ENCODE data around the gene ITGA7.
A peak's percentile ranks its signal among the peaks of the same experiment; 100 is the strongest.
"Not testable (repeated sequence)": the region's sequence is repeated elsewhere in the genome, so short reads cannot be mapped to it uniquely, and the experiment has no call there.

Gene ITGA7

DNA sequence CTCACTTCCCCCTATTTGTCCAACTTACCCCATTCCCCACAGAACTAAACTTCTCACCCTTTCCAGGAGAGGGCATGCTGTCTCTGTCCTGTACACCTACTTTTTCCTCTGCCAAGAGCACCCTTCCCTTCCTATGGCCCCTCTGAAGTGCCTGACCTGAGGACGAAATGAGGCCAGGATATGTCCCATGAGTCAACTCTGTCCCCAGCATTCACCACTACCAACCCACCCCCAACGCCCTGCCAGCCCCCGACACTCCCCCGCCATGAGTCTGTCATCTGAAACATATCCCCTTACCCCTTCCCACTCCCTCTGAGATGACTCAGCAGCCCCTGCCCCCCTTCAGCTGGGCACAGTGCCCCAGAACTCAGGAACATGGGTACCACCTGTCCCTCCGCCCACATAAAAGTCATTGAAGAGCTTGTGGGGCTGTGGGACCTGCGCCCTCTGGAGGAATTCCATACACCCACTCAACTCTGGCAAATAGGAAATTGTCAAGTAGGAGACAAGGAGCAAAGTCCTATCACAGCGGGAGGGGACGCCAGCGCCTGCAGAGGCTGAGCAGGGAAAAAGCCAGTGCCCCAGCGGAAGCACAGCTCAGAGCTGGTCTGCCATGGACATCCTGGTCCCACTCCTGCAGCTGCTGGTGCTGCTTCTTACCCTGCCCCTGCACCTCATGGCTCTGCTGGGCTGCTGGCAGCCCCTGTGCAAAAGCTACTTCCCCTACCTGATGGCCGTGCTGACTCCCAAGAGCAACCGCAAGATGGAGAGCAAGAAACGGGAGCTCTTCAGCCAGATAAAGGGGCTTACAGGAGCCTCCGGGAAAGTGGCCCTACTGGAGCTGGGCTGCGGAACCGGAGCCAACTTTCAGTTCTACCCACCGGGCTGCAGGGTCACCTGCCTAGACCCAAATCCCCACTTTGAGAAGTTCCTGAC is 26.3 kb downstream of the ITGA7 start:
- peak; percentile 95 for DNase-seq (ENCODE audit: low spot score)

- DNase-seq (ENCODE audit: low spot score) = no peak
Observed at GRCh38 chr12:55679691-55680090, 28.0 kb downstream of the ITGA7 start.

DNA sequence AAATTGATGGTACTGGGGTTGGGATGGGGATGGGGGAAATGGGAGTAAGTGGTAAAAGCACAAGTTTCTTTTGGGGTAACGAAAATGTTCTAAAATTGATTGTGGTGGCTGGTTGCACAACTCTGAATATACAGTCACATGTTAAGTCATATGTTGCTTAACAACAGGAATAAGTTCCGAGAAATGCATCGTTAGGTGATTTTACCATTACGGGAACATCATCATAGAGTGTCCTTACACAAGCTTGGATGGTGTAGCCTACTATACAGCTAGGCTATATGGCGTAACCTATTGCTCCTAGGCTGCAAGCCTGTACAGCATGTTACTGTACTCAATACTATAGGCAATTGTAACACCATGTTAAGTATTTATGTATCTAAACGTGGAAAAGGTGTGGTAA is 31.0 kb downstream of the ITGA7 start:
- DNase-seq (ENCODE audit: low spot score) = no peak

GRCh38 chr12:55675666-55676065 is 32.0 kb downstream of the ITGA7 start:
- peak; percentile 17 for DNase-seq (ENCODE audit: low spot score)

DNA sequence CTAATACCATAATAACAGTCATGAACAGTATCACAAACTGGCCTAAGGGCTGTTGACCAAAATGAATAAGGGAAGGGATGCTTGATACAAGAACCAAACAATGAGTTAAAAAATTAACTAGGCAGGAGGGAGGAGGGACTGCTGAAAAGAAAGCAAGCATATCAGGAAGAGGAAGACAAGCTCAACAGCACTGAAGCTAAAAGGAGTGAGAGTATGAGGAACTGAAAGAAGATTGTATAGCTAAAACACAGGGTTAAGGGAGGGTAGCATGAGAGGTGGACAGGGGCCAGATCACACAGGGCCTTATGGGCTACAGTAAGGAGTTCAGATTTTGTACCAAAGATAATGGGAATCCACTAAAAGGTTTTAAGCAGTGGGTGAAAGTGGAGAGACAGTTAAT is 34.1 kb downstream of the ITGA7 start:
- no peak for DNase-seq (ENCODE audit: low spot score)

DNA sequence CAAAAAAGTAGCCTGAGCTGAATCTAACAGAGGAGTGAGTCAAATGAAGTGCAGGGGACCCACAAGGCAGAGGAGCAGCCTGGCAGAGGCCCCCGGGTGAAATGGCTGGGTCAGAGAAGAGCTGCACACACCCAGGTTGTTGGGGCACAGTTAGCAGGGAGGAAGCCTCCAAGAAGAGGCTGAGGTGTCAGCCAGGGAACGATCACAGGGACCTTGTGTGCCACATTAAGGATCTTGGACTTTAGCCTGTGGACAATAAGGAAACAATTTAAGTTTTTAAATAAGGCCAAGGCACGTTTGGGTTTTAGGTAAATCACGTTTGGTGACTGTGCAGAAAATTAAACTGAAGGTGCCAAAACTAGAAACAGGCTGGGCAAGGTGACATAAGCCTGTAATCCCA is 36.0 kb downstream of the ITGA7 start:
- no peak for DNase-seq (ENCODE audit: low spot score)

- DNase-seq (ENCODE audit: low spot score) = no peak
Observed at GRCh38 chr12:55670276-55670675, 37.4 kb downstream of the ITGA7 start.

DNA sequence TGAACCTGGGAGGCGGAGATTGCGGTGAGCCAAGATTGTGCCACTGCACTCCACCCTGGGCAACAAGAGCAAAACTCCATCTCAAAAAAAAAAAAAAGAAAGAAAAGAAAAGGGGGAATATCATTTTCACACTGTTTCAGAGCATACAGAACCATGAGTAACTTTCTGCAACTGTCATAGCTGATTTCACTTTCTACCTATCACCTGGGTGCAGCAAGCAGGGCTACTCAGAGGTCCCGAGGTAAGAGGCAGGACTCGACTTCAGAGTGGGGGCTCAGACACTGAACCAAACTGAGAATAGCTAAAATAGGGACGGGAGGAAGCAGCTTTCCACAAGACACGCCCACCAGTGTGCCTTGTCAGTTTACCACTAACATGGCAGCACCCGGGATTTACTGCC is 41.2 kb downstream of the ITGA7 start:
- DNase-seq (ENCODE audit: low spot score) = no peak

DNA sequence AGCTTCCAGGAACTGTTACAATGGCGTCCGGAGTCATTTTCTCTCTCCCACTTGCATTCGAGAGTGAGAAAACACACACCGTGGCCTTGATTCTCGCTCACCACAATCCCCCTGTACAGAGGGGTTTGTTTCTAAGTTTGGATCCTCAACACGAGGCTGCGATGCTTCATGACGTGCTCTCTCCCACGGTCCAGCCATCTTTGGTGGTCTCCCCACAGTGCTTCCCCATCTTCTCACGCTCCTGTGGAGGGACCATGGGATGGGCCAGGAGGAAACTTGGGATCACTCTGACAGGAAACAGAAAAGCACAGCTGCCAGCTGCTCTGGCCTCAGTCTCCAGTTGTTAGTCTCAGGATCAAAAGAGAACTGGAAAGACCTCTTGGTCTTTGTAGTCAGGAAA is 42.9 kb downstream of the ITGA7 start:
- no peak for DNase-seq (ENCODE audit: low spot score)

DNA sequence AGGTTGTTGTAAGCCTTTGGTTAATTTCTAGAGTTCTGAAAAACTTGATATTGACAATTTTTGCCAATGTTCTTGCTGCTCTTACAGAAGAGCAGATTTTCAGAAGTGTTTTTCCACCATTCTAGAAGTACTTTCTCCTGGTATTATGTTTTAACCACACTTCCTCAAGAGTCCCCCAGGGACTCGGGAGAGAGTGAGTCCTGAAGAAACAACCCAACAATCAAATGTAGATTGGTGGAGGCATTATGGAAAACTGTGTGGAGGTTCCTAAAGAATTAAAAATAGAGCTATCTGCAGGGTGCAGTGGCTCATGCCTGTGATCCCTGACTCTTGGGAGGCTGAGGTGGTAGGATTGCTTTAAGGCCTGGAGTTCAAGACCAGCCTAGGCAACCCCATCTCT is 44.3 kb downstream of the ITGA7 start:
- no peak for DNase-seq (ENCODE audit: low spot score)

- DNase-seq (ENCODE audit: low spot score) = peak; percentile 20
Observed at GRCh38 chr12:55659486-55660385, 48.0 kb downstream of the ITGA7 start.

- DNase-seq (ENCODE audit: low spot score) = no peak
Observed at GRCh38 chr12:55658635-55659391, 48.9 kb downstream of the ITGA7 start.

DNA sequence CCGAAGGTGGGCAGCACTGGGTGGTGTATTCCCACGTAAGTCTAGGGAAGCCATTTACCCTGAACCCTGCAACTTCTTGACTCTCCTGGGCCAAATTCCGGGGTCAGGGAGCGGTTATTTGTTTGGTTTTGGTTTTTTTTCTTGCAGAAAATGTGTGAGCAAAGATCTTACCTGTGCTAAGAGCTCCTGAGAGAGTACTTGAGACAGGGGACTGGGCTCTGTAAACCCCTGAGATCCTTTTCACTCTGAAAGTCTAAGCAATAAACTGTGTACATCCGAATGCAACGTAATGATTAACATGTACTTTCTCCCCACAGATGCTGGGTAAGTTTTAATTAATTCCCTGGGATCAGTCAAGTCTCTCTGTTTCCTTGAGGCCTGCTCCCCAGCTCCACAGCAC is 49.5 kb downstream of the ITGA7 start:
- DNase-seq (ENCODE audit: low spot score) = no peak

GRCh38 chr12:55657212-55657611 is 50.5 kb downstream of the ITGA7 start:
- DNase-seq (ENCODE audit: low spot score) = no peak

DNA sequence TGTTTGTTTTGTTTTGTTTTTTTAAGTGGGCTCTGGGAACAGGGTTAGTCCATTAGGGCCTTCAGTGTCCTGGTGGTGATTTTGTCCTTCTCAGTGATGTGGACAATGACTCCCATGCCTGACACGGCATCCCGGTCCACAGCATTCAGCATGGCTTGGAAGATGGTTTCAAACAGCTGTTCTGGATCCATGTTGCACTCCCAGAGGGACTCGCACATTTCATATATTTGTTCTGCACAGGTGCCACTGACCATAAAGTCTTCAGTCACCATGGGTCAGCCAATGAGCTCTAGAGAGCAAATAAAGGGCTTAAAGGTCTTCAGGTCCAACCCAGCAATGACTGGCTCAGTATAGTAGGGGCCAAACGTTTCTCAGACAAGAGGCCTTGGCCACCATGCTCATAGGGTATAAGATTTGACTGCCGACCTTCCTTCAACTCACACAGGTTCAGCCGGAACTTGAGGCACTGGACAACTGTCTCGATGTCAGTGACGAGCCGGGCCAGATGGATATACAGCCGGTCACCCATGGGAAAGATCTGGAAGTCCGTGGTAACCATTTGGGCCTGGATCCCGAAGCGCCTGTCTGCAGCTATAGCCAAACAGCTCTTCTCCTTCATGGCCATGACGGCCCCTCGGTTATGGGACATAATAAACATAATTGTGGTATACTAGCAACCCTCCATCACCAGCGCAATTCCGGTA is 53.0 kb downstream of the ITGA7 start:
- no peak for DNase-seq (ENCODE audit: low spot score)

DNA sequence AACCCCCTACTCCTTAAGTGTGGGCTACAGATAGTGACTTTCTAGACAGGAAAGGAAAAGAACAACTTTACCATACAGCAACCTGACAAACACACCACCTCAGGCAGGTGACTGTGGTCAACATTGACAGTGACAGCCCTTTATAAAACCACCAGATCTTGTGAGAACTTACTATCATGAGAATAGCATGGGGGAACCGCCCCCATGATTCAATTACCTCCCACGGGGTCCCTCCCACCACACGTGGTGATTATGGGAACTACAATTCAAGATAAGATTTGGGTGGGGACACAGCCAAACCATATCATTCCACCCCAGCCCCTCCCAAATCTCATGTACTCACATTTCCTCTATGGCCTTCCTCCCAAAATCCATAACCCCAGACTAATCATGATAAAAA is 54.7 kb downstream of the ITGA7 start:
- DNase-seq (ENCODE audit: low spot score) = no peak

- DNase-seq (ENCODE audit: low spot score) = no peak
Observed at GRCh38 chr12:55652352-55652751, 55.4 kb downstream of the ITGA7 start.

- DNase-seq (ENCODE audit: low spot score) = no peak
Observed at GRCh38 chr12:55651299-55651683, 56.4 kb downstream of the ITGA7 start.

- not testable (repeated sequence) for DNase-seq (ENCODE audit: low spot score)
Observed at GRCh38 chr12:55650620-55651298, 56.9 kb downstream of the ITGA7 start.

- no peak for DNase-seq (ENCODE audit: low spot score)
Observed at GRCh38 chr12:55647027-55647426, 60.7 kb downstream of the ITGA7 start.

GRCh38 chr12:55644591-55644990 is 63.1 kb downstream of the ITGA7 start:
- DNase-seq (ENCODE audit: low spot score) = no peak

All from LoVo (cell line).